GM11168 (cell line): ENCODE data around the gene DCST1.

Experiments used
- in situ Hi-C: fragments of 300-500 bp; cut with MboI; formaldehyde crosslinking; loops from one replicate; pipeline ENCODE4 v1.12.0; 2022; ENCODE audit warnings: low sequenced_read_pairs; ENCODE audit not compliant: unreplicated experiment

Gene DCST1

GRCh38 chr1:155082301-155083051, 48.9 kb downstream of the DCST1 start:
- in situ Hi-C loops = no loop called here

DNA sequence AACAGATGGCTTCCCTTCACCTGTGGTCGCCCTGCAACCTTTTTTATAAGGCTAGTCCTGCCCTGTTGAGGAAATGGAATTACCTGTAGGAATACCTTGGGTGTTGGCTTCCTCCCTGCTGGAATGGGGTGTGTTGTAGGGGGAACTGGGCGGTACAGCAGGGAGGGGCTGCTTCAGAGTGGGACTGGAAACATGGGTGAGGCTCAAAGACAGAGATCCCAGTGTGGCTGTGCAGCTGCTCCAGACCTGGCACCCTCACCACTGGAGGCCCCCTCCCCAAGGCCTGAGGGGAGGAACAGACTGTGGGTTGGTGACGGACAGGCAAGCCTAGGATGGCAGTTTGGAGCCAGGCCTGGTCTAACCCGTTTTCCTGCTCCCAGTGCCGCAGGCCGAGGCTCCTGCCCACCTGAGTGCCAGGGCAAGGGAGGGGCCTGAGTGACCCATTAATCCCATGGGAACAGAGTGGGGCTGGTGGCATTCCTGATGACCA, 49.5 kb downstream of the DCST1 start:
- in situ Hi-C loops = no loop called here

DNA sequence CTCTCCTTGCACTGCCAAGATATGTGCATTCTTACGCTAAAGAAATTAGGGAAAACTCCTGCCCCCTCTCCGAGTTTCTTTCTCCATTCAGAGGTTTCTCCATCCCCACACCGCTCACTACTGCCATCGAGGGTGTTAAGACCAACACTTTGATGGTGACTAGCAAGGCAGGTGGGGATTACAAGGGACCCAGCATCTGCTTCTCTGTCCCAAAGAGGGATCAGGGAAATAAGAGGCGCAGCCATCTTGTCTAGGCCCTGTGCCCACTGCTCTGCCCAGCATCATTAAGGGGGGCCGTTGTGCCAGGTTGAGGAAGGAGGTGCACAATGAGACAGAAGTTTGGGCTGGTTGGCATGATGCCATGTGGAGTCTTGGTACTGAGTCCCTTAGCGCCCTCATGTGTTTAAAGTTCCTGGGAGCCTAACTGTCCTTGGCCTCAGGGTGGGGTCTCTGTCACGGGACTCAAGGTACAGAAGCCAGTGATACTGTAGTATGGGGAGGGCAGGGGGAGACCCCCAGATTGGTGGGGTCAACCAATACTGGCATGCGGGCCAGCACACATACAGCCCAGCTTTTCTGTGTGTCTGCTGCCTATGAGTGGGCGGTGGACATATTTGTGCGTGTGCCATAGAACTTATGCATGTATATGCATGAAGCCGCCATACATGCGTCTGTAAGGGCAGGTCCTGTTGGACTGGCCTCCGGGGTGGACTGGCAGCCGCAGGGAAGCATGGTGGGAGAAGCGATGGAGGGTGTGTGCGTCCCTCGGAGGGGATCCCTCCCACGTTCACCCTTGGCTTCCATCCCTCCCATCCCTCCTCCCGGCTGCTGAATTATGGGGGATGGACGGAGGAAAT, 50.5 kb downstream of the DCST1 start:
- in situ Hi-C loops = no loop called here

DNA sequence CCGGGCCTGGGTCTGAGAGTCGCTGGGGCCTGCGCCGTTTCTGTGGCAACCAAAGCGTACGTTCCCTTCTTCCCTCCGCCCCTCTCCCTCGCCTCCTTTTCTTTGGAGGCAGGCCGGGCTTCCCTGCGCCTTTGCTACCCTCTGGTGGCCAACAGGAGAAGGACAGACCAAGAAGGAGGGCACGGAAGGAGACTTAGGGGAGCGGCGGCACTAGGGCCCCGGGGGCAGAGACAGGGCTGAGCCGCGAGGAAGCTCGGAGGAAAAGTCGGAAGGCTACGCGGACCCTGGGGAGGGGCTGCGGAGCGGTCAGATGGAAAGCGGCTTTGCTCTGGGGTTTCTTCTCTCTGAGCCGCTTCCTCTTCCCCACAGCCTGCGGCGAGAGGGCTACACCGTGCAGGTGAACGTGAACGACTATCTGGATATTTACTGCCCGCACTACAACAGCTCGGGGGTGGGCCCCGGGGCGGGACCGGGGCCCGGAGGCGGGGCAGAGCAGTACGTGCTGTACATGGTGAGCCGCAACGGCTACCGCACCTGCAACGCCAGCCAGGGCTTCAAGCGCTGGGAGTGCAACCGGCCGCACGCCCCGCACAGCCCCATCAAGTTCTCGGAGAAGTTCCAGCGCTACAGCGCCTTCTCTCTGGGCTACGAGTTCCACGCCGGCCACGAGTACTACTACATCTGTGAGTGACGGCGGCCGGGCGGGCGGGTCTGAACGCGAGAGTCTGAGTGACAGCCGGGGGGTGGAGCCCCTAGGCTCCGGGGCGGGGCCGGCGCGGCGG, 51.3 kb downstream of the DCST1 start:
- in situ Hi-C loops = no loop called here

DNA sequence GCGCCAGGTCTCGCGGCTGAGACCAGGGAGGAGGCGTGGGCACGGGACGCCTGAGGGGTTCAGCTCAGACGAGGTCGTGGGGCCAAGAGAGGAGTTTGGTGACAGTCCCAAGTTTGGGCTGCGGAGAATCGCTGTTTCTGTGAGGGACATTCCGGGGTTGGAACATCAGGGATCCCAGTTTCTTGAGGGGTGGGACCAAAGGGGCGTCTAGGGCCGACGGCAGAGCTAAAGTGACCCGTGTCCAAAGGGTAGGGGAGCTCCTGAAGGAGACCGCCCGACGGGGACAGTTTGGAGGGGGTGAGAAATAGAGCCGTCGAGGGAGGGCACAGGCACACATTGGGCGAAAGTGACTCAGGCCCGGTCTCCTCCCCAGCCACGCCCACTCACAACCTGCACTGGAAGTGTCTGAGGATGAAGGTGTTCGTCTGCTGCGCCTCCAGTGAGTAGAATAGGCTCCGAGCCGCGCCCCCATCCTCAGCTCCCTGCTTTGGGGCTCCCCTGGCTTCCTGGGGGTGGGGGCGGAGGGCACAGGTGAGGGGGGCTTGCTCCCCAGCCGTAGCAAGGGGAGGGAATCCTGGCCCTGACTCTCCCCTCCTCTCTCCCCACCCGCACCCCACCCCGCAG, 52.0 kb downstream of the DCST1 start:
- in situ Hi-C loops = no loop called here

DNA sequence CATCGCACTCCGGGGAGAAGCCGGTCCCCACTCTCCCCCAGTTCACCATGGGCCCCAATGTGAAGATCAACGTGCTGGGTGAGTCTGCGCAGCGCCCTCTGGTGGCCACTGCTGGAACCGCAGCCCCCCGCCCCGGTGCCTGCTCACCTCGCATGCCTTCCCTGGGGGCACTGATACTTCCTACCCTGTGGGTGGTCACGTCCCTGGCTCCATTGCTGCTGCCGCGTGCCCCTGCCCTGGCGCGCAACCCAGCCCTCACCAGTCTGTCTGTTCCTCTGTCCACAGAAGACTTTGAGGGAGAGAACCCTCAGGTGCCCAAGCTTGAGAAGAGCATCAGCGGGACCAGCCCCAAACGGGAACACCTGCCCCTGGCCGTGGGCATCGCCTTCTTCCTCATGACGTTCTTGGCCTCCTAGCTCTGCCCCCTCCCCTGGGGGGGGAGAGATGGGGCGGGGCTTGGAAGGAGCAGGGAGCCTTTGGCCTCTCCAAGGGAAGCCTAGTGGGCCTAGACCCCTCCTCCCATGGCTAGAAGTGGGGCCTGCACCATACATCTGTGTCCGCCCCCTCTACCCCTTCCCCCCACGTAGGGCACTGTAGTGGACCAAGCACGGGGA, 52.6 kb downstream of the DCST1 start:
- in situ Hi-C loops = no loop called here

GRCh38 chr1:155086856-155087535, 53.4 kb downstream of the DCST1 start:
- in situ Hi-C loops = no loop called here

DNA sequence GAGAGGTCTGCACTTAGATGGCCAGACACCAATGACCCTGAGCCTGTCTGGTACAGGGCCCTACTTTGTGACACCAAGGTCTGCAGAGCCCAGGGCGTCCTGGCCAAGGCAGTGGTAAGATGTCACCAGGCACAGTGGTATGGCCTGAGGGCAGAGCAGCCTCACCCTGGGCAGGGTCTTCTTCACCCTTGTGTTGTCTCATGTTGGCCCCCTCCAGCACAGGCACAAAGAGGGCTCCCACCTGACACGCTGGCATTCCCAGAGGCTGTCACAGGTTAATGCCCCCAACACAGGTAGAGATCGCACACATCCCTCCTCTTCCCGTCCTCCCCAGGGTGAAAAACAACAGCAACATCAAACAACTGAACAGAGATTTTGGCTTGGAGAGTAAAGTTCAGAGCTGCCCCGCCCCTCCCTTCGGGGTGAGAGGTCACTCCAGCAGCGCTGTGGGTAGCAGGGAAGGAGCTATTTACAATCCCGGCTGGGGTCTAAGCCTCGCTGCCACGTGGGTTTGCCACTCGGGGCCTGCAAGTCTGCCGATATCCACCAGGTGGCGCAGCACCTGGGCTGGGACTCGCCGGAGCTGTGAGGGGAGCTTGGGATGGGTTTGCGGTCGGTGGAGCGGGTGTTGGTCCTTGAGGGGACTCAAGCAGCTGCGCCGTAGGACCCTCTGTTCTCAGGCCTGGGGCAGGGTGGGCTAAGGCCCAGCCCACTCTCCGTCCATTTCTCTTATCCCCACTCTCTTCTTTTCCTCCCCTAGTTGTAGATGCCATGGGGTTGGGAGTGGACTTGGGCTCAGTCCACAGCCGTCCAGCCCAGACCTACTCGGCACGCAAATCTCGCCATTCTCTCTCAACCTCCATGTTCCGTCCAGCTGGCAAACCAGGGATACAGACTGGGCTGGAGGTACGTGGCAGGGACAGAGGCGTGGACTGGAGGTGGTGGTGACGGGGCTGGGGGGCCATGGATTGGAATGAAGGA, 57.7 kb downstream of the DCST1 start:
- in situ Hi-C loops = loop anchor here (5.0 kb wide), 1 partner anchor 76 kb away; no protein-coding TSS in a partner anchor

GRCh38 chr1:155092131-155092530, 58.5 kb downstream of the DCST1 start:
- in situ Hi-C loops = loop anchor here (5.0 kb wide), 1 partner anchor 75 kb away; no protein-coding TSS in a partner anchor

GRCh38 chr1:155092641-155093040, 59.0 kb downstream of the DCST1 start:
- in situ Hi-C loops = loop anchor here (5.0 kb wide), 1 partner anchor 75 kb away; no protein-coding TSS in a partner anchor

GRCh38 chr1:155093911-155094621, 60.4 kb downstream of the DCST1 start:
- in situ Hi-C loops = loop anchor here (5.0 kb wide), 1 partner anchor 73 kb away; no protein-coding TSS in a partner anchor

- in situ Hi-C loops = loop anchor here (5.0 kb wide), 1 partner anchor 73 kb away; no protein-coding TSS in a partner anchor
Measured at GRCh38 chr1:155094622-155094948, 61.0 kb downstream of the DCST1 start.

DNA sequence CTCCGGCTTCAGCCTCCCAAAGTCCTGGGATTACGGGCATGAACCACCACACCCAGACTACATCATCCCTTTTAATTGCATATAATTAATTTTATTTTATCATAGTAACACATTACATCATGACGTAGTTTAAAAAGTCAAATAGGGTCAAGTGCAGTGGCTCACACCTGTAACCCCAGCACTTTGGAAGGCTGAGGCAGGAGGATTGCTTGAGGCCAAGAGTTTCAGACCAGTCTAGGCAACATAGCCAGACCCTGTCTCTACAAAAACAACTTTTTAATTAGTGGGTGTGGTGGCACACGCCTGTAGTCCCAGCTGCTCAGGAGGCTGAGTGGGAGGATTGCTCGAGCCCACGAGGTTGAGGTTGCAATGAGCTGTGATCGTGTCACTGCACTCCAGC, 65.7 kb downstream of the DCST1 start:
- in situ Hi-C loops = no loop called here
